GM06990 (cell line): ENCODE measurements around the gene MAML3.

Experiments used
- DNase-seq: peaks from one replicate; pipeline ENCODE4 v3.0.0-alpha.2; 2011; ENCODE audit not compliant: insufficient read length; ENCODE audit errors: extremely low read depth
- H3K27me3 ChIP-seq: replicated peaks from 2 replicates; pipeline ENCODE4 v1.6.0; 2011; ENCODE audit warnings: low read length; ENCODE audit not compliant: control insufficient read depth, insufficient read depth
- H3K36me3 ChIP-seq: 2 replicates; pipeline ENCODE4 v1.5.1; 2011; ENCODE audit warnings: low read length; ENCODE audit not compliant: control insufficient read depth, insufficient read depth
- H3K4me3 ChIP-seq: replicated peaks from 2 replicates; pipeline ENCODE4 v1.5.1; 2011; ENCODE audit warnings: low read depth, mild to moderate bottlenecking, control low read depth, low read length
- CTCF ChIP-seq: IDR thresholded peaks from 2 replicates; pipeline ENCODE4 v1.5.1; 2011; ENCODE audit warnings: low read length, control low read depth, mild to moderate bottlenecking, inconsistent platforms; ENCODE audit not compliant: insufficient read depth, poor library complexity, severe bottlenecking

The MAML3 gene

DNA sequence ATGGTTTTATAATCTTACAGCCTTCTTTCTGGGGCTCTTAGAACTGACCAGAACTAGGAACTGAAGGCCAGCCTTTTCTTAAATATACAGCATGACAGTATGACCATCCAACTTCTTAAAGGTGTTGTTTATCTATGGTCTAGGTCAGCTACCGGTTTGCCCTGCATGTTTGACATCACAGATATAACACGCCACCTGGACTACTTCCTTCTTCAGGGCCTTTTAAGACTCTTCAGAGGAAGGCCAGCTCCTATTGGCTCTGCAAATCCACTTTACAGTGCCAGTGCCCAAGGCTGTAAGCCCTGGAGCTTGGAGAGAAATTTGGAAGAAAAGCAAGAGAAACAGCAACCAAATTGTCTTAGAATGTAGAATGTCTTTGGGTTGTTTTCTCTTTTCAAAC, 302.9 kb downstream of the MAML3 start:
- no peaks in the 10 kb centered on the region; the same call in 1 of the 2 replicates for H3K27me3 ChIP-seq
- no peak for TF ChIP-seq CTCF
- DNase-seq: no peak
- no peaks in the 10 kb centered on the region for H3K36me3 ChIP-seq
- H3K4me3 ChIP-seq: no peak overlapping the region

DNA sequence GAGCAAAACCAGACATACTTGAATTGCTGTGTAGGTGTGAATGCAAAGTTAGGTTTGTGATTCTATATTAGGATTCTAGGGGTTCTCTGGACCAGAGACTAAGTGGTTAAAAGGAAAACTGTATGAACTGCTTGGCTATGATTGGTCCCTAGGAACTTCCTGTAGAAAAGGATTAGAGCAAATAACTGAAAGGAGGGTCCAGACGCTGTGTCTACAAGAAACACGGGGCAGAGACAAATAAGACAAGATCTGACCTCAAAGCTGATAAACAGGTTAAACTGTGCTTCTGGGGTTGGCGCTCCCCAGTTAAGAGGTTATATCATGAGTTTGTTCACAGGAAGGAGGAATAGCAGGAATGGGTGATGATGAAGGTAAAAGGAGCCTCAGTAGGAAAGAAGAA, 304.8 kb downstream of the MAML3 start:
- no peak for TF ChIP-seq CTCF
- no peaks in the 10 kb centered on the region for H3K36me3 ChIP-seq
- DNase-seq: no peak
- H3K27me3 ChIP-seq: no peaks in the 10 kb centered on the region; the same call in 1 of the 2 replicates
- no peak overlapping the region for H3K4me3 ChIP-seq

- DNase-seq: no peak
- Histone ChIP-seq H3K27me3 (no peaks in the 10 kb centered on the region; the same call in 1 of the 2 replicates), H3K36me3 (no peaks in the 10 kb centered on the region), H3K4me3 (no peak overlapping the region)
- TF ChIP-seq CTCF: no peak
These were observed 306.0 kb downstream of the MAML3 start for GRCh38 chr4:139848028-139848427.

DNA sequence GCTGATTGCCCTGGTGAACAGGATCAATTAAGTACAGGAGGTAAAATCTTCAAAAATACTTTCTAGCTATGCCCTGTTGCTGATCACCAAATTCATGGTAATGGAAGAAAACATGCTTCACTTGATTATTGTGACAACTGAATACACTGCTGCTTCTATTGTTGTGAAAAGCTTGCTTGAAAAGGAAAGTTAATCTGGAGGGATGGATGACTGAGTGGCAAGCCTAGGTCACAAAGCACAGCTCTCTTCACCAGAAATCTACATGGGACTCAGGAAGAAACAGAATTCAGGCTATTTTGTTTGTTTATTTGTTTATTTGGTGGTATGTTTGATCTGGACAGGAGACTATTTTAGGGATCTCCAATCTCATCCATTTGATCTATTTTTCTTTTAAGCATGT, 306.4 kb downstream of the MAML3 start:
- Histone ChIP-seq H3K27me3 (no peaks in the 10 kb centered on the region; the same call in 1 of the 2 replicates), H3K4me3 (no peak overlapping the region), H3K36me3 (no peaks in the 10 kb centered on the region)
- TF ChIP-seq CTCF: no peak
- no peak for DNase-seq

DNA sequence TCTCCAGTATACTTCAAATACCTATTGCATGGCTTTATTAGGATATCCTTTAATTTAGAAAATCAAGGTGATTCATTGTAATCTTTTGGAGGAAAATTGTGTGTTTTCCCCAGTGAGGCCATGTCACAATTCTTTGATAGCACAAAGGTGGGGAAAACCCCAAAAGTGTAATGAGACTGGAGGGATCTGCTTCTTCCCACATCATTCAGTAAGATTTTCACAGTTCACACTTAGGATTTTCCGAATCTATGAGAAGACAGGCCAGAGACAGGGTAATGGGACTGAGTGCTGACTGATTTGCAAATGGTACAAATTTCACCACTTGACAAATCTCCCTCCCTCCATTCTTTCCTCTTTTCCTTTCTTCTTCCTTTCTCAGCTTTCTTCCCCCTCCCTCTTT, 307.2 kb downstream of the MAML3 start:
- no peak for TF ChIP-seq CTCF

DNA sequence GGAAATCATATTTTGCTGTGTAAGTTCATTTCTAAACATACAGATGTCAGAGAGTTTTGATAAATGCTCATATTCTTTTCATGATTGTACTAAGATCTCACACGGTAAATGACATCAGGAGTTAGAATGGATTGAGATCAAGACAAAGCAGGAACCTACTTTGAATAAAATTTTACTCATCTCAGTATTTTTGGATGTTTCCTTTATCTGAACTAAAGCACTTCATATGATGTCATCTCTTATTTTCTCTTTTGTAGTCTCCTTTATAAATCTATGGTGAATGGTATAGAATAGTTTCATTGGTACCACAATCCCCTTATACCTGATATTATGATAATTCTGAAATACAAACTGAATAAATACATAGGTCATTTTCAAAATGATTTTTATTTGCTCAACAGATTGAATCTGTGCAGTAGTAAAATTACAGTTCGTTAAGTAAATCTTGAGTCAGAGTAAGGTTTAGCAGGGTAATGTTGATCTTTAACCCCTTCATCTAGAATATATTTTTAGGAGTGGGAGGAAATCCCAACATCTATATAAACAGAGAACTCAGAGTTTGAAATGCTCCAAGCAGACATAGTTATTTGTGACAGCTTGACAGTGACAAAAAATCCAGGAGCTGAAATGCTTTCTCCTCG, 308.4 kb downstream of the MAML3 start:
- DNase-seq: no peak
- Histone ChIP-seq H3K36me3 (no peaks in the 10 kb centered on the region), H3K27me3 (no peaks in the 10 kb centered on the region; the same call in 1 of the 2 replicates), H3K4me3 (no peak overlapping the region)
- no peak for TF ChIP-seq CTCF

More for the DNA sequence above, 307.2 kb downstream of the MAML3 start:
- Histone ChIP-seq H3K36me3 (no peaks in the 10 kb centered on the region), H3K4me3 (no peak overlapping the region), H3K27me3 (no peaks in the 10 kb centered on the region; the same call in 1 of the 2 replicates)
- no peak for DNase-seq
